Stimulated activated CD4-positive, alpha-beta T cell treated with anti-CD3 and anti-CD28 coated beads, TNF-alpha, amount 100 ng/mL, for 4 hours (primary cell): ENCODE measurements around the gene AMZ1.

ENCODE experiments used
- DNase-seq, 3 experiments: peaks; one replicate each; pipeline ENCODE4 v3.0.0-alpha.2; 2020; ENCODE audit warnings: low read depth in 3 of 3

Gene AMZ1

DNA sequence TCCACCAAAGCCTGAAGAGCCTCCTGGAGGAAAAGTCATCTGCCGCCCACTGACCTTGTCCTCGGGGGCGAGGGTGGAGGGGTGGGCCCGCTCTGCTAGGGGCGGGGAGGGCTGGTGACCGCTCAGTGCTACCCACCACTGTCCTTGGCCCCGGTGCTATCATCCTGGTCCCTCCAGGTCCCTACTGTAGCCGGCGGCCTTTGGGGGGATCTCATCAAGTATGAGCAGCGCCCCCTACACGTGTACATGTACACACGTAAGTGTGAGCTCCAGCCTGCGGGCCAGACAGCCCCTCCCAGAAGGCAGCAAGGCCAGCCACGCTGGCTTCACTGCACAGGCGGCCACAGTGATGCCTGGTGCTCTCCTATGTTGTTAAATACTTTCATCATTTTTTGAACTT is 36.7 kb upstream of the AMZ1 start:
- DNase-seq: no peak

- no peak for DNase-seq
Observed at GRCh38 chr7:2651847-2652735, 35.9 kb upstream of the AMZ1 start.

DNA sequence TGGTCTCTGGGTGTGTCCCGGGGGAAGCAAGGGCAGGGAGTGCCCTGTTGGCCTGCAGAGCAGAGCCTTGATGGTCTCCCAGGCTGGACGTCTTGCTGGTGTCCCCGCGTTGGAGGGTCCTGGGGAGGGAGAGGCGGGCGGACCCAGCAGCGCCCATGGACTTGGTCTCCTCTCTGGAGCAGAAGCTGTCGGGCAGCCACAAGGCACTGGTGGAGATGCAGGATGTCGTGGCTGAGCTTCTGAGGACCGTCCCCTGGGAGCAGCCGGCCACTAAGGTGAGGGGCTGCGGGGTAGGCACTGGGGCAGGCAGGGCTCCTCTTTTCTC is 35.3 kb upstream of the AMZ1 start:
- no peak for DNase-seq

DNA sequence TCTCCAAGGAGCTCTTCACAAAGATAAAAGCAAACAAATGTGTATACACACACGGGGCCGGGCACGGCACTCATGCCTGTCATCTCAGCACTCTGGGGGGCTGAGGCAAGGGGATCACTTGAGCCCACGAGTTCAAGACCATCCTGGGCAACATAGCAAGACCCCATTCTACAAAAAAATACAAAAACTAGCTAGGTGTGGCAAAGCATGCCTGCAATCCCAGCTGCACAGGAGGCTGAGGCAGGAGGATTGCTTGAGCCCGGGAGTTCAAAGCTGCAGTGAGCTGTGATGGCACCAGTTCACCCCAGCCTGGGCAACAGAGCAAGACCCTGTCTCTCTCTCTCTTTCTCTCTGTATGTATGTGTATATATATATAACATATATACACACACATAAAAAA is 33.9 kb upstream of the AMZ1 start:
- no peak for DNase-seq

GRCh38 chr7:2655870-2656614 is 32.0 kb upstream of the AMZ1 start:
- DNase-seq: no peak

- no peak for DNase-seq
Observed at GRCh38 chr7:2657208-2657607, 30.8 kb upstream of the AMZ1 start.

- DNase-seq: no peak
Observed at GRCh38 chr7:2657920-2658671, 29.9 kb upstream of the AMZ1 start.

DNA sequence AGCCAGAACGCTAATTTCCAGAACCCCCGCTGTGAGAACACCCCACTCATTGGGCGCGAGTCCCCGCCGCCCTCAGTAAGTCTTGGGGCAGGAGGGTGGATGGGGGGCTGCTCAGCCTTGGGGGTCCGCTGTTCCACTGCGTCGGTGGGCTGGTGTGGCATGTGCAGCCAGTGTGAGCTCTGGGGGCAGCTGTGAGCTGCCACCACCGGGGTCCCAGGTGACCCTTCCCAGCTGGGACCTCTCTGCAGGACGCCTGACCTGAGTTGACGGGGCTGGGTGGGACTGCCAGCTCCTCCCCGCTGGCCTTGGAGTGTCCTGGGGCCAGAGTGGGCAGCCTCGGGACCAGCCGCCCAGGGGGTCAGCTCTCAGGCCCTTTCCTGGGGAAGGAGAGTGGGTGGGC is 29.1 kb upstream of the AMZ1 start:
- no peak for DNase-seq

DNA sequence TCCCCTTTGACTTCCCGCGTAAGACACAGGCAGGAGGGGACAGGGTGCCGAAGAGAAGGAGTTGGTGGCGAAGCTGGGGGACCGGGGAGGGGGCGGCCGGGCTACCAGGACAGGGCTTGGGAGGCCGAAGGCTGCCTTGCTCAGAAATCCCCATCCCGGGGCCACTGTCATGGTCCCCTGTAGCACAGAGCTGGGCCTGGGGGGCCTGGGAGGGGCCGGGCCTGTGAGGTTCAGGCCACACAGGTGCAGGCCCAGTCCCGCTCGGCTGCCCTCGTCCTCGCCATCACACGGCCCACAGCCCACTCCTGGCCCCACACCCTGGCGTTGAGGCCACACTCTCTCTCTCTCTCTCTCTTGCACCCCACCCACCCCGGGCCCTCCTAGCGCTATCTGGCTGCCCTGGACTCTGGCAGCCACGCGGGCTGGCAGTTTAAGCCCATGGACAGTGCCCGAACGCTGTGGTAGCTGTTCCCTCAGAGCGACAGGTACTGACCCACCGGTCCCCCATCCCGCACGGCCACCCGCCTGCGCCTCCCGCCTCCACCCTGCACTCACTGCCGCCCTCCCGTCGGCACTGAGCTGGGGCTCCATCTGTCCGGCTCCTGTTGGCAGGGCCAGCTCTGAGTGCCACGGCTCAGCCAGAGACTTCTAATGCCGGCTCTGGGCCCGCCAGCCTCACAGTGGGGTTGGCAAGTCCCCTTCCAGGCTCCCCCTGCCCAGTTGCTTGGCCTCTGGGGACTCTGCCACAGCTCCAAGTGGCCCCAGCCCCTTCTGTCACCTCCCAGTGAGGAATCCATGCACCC is 28.2 kb upstream of the AMZ1 start:
- no peak for DNase-seq

- no peak for DNase-seq
Observed at GRCh38 chr7:2660359-2661095, 27.5 kb upstream of the AMZ1 start.

DNA sequence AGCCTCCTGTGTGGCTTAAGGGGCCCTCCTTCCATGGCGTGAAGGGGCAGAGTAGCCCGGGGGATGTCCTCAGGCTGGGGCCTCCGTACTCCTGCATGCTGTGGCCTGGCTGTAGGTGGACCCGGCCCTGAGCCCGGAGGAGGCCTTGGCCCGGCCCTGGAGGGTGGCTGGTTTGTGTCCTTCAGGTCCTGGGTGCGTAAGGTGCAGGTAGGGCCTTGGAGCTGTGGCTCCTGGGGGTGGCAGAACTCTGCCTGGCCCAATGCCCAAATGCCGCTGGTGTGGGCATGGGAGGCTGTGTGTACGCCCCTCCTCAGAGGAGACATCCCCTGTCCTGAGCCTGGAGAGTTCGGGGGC is 26.9 kb upstream of the AMZ1 start:
- no peak for DNase-seq

- no peak for DNase-seq
Observed at GRCh38 chr7:2661602-2662272, 26.3 kb upstream of the AMZ1 start.

GRCh38 chr7:2662273-2663120 is 25.5 kb upstream of the AMZ1 start:
- DNase-seq: no peak

GRCh38 chr7:2663121-2663886 is 24.7 kb upstream of the AMZ1 start:
- no peak for DNase-seq

DNA sequence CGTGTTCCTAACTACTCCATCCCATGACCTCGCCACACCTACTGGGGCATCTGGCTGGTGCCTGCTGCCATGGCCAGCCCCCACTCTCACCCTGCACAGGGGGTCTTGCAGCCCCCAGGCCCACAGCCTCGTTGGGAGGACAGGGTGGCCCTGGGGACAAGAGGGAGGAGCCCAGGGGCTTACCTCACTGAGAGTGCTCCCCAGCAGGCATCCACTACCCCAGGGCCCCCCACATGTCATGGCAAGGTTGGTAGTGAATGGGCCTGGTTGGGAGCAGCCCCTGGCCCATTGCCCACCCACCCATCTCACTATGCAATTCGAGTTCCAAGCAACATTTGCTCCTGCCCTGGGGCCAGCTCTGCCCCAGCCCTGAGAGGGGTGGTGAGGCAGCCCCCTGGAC is 24.0 kb upstream of the AMZ1 start:
- DNase-seq: no peak

DNA sequence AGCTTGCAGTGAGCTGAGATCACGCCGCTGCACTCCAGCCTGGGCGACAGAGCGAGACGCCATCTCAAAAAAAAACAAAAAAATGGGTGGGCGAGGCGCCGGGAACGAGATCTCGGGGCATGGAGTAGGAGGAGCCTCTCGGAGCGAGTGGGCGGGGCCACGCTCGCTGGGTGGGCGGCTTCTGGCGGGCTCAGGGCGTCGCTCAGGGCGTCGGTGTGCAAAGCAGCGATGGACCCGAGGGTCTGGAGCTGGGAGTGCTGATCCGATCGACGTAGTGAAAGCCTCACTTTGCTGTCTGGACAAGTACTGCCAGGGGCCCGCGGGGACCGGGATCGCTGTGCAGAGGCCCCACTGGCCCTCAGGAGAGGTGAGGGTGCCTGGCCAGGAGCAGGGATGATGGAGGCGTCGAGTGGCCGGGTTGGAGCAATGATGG is 22.6 kb upstream of the AMZ1 start:
- no peak for DNase-seq

- no peak for DNase-seq
Observed at GRCh38 chr7:2666155-2666554, 21.8 kb upstream of the AMZ1 start.

DNA sequence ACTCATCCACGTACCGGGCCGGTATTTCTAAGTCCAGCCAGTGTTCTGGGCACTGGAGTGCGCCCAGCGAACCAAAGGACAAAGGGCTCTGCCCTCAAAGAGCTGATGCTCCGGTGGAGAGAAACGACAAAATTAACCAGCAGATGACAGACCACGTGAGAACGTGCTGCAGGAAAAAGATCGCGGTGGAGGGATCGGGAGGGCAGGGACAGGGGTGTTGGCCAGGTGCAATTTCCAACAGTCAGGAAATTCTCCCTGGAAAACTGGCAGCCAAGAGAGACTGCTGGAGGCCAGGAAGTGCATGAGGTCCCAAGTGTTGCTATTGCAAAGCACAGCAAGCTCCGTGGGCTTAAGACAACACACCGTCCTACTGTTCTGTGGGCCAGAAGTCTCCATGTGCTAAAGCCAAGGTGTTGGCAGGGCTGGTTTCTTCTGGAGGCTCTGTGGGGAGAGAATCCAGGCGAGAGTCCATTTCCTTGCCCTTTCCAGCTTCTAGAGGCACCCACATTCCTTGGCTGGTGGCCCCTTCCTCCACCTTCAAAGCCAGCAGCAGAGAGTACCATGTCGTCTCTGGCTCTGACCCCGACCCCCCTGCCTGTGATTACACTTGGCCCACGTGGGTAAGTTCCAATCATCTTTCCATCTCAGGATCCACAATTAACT is 21.3 kb upstream of the AMZ1 start:
- DNase-seq: no peak
